Measurements from ENCODE around the gene NT5C1B. TPM values are rescaled to one million over a fixed set of nuclear protein-coding genes. Genes with fewer than 3 reads are reported as not detected.

NT5C1B gene
- total RNA-seq, 4 donors from 2014 or later, result not detected

DNA sequence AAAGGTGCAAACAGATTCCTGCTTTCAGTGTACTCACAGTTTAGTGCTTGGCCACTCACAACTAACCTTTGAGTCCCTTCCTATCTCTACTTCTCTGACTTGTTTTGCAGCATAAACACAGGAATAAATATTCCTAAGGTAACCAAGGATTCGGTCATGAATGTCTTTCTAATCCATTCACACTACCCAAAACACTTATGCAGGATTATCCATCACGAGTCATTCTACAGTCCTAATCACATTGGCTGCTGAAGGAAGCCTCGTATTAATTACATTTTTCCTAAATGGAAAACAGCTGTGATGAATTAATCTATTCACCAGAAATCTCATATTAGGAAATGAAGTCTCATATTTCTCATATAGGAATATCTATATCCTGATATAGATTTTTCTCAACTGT is 45.2 kb downstream of the NT5C1B start:
- TF ChIP-seq, protein P1, sequence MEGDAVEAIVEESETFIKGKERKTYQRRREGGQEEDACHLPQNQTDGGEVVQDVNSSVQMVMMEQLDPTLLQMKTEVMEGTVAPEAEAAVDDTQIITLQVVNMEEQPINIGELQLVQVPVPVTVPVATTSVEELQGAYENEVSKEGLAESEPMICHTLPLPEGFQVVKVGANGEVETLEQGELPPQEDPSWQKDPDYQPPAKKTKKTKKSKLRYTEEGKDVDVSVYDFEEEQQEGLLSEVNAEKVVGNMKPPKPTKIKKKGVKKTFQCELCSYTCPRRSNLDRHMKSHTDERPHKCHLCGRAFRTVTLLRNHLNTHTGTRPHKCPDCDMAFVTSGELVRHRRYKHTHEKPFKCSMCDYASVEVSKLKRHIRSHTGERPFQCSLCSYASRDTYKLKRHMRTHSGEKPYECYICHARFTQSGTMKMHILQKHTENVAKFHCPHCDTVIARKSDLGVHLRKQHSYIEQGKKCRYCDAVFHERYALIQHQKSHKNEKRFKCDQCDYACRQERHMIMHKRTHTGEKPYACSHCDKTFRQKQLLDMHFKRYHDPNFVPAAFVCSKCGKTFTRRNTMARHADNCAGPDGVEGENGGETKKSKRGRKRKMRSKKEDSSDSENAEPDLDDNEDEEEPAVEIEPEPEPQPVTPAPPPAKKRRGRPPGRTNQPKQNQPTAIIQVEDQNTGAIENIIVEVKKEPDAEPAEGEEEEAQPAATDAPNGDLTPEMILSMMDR (IDR thresholded peaks at IDR 0.05; ENCODE audit: low read depth), result no peak

DNA sequence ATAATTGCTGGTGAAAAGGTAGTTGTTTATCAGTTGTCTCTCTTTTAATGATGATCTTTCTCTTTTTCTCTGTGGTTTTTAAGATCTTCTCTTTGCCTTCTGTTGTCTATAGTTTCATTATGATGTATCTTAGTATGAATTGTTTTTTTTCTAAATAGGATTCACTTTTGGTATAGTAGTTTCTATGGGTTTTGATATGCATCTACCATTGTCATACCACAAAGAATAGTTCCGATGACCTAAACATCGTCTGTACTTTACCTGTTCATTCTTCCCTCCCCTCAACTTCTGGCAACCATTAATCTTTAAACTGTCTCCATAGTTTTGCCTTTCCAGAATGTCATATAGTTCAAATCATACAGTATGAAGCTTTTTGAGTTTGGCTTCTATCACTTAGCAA is 48.5 kb downstream of the NT5C1B start:
- TF ChIP-seq, protein P1 (IDR thresholded peaks at IDR 0.05; ENCODE audit: low read depth), result no peak

DNA sequence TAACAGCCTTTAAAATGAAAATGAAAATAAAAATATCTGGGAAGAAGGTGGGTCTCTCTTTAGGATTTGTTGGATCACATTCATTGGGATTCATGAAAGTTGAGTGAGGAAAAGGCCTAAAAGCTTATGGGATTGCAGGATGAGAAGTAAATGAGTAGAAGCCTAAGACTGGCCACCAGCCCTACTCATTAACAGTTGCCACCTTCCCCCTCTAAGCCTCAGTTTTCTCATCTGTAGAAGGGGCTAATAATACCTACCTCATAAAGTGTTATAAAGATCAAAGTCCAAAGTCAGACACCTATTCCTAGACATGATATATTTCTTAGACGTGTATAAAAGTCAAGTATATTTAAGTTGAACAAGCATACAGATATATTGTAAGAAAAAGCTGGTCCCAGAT is 52.7 kb downstream of the NT5C1B start:
- TF ChIP-seq, protein P1 (IDR thresholded peaks at IDR 0.05; ENCODE audit: low read depth), result no peak

DNA sequence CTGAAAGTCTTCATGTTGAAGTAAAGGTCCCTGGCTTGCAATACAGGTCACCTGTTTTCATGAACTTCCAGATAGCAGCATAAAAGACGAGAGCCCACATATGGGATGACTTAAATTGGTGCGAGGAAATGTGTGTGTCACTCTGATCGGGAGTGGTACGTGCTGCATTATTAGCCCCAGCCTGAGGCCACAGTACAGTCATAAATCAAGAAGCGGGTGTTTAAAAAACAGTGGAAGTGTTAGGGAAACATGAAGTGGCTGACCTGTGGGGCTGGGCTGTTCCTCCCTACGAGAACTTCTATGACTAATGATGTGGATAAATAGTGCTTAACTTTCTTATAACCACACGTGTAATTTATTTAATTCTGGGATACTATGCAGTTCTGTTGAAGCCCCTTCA is 53.3 kb downstream of the NT5C1B start:
- TF ChIP-seq, protein P1 (IDR thresholded peaks at IDR 0.05; ENCODE audit: low read depth), result no peak

DNA sequence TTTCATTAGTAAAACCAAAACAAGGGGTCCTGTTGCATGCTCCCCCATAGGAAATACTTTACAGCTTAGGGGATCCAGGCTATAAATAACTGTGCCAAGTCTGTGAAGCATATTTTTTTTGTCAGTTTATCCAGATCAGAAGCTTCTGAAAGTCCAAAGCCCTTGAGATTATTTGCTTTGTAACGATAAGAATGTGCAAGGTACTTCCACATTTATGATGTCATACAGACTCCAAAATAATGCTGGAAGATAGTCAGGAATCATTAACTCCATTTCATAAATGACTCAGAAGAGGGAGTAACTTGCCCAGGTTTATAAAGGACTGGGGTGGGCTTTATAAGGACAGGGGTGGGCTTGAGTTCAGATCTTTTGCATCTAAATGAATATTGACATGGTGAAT is 58.2 kb downstream of the NT5C1B start:
- TF ChIP-seq, protein P1 (IDR thresholded peaks at IDR 0.05; ENCODE audit: low read depth), result no peak

DNA sequence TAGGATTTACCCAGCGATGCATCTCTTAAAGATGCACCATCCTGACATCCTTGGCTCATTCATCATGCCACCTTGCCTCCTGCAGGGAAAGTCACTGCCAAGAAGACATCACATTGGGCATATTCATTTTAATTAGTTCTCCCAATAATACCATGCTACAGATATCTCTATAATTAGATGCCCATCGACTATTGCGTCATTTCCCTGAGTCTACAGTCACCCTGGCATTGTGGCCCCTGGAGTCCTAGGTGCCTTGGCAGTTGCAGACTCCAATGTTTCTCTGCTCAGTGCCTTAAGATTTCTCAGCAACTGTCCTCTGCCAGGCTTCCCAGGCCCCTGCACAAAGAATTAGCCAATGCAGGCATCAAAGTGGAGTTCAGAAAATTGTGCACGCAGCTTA is 61.5 kb downstream of the NT5C1B start:
- TF ChIP-seq, protein P1 (IDR thresholded peaks at IDR 0.05; ENCODE audit: low read depth), result no peak

DNA sequence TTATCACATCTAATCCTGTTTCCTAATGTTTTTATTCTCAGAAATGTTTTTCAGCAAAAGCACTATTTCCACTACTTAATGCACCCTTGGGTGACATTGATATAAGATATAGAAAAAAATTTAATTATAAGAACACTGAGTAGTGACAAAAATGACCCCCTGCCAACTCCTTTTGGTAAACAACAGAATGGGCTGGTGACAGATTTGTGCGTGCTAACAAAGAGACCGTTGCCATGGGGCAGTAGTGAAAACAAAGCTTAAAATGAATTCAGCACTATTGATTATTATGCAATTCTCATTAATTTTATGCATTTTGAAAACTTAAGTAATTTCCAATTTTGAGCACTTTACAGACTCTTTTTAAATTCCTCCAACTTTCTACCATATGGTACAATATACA is 62.0 kb downstream of the NT5C1B start:
- TF ChIP-seq, protein P1 (IDR thresholded peaks at IDR 0.05; ENCODE audit: low read depth), result no peak

Data from subcutaneous adipose tissue (tissue), 4 donors.